Omental fat pad (tissue), 4 donors: Measurements from ENCODE around the gene EFNA5. TPM values are rescaled to one million over a fixed set of nuclear protein-coding genes. Genes with fewer than 3 reads are reported as not detected.
"Not testable (repeated sequence)": the region's sequence is repeated elsewhere in the genome, so short reads cannot be mapped to it uniquely, and the experiment has no call there.

Source experiments
- ATAC-seq: fragments of 150-250 bp; one replicate; pipeline ENCODE4 v1.9.1; 2016; ENCODE audit warnings: mild to moderate bottlenecking, moderate library complexity; ENCODE audit not compliant: low FRiP score
- DNase-seq: peaks from one replicate; pipeline ENCODE4 v3.0.0-alpha.2; 2019; ENCODE audit warnings: low spot score
- CTCF ChIP-seq, 3 donors: fragments of 450-650 bp; IDR thresholded peaks; one replicate each; pipeline ENCODE4 v1.5.1; 2016 to 2017; ENCODE audit warnings: antibody characterized with exemption in 3 of 3, mild to moderate bottlenecking in 3 of 3, moderate library complexity in 2 of 3
- total RNA-seq, 4 donors: library from RNA; depleted of rRNA; stranded (reverse); fragments of >200 nt; gene quantifications; one replicate each; pipeline ENCODE4 v1.1.0, GENCODE V29; 2016

EFNA5 gene
- total RNA-seq, 4 donors from 2014 or later = 9.0 to 26.3 (median 14.0) TPM

- no peak for TF ChIP-seq CTCF (IDR thresholded peaks at IDR 0.05)
- DNase-seq (no peak), ATAC-seq (no peak)
Measured at GRCh38 chr5:107459605-107460004, 211.1 kb downstream of the EFNA5 start.

DNA sequence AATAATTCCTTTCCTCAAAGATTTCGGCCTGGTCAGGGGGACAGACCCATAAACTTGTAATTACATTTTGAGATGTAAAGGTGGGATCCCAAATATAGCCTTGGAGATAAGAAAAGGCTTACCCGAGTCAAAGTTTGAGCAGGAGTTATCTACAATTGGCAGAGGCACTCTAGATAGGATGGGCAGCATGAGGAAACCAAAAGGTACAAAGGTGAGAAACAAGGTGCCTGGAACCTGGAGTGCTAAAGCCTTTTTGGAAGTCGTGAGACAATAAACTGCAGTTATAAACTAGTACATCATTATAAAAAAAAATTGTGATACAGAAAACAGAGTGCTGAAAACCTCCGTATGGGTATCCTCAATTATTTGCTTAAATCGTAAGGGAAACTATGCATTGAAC, 212.4 kb downstream of the EFNA5 start:
- DNase-seq (no peak), ATAC-seq (no peak)
- no peak for TF ChIP-seq CTCF (IDR thresholded peaks at IDR 0.05)

DNA sequence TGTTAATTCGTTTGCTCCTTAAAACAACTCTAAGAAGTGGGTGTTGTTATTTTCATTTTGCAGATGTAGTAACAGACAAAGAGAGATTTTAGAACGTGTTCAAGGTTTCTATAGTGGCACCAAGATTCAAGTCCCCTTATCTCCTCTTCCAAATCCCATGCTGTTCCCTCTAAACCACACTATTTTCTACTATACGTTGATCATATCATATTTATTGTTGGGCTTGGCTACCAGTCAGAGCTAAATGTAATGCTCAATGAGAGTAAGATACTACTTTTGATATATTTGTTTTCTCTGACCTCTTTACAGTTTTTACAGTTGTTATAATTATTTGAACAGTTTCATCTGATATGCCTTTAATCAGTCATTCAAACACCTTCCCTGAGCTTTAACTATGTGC, 212.9 kb downstream of the EFNA5 start:
- TF ChIP-seq CTCF (IDR thresholded peaks at IDR 0.05) = no peak
- DNase-seq (no peak), ATAC-seq (no peak)

DNA sequence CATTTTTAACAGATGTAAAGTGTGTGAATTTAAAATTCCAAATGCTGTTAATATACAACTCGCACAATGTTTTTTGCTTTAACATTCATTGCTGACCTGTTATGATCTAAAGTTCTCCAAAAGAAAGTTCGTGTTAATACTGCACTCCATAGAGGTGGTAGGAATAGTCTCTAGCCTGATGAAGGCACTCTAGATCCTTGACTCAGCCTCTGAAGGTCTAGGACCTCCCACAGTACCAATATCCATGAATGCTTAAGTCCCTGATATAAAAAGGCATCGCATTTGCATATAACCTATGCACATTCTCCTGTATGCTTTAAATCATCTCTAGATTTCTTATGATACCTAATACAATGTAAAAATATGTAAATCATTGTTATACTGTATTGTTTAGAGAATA, 213.6 kb downstream of the EFNA5 start:
- ATAC-seq (no peak), DNase-seq (no peak)
- TF ChIP-seq CTCF (IDR thresholded peaks at IDR 0.05) = no peak

- ATAC-seq = peak; percentile 7
- no peak for DNase-seq
- TF ChIP-seq CTCF (IDR thresholded peaks at IDR 0.05) = no peak
Measured at GRCh38 chr5:107456281-107456715, 214.4 kb downstream of the EFNA5 start.

GRCh38 chr5:107455111-107455544, 215.6 kb downstream of the EFNA5 start:
- ATAC-seq = no peak
- no peak for DNase-seq
- no peak for TF ChIP-seq CTCF (IDR thresholded peaks at IDR 0.05)

DNA sequence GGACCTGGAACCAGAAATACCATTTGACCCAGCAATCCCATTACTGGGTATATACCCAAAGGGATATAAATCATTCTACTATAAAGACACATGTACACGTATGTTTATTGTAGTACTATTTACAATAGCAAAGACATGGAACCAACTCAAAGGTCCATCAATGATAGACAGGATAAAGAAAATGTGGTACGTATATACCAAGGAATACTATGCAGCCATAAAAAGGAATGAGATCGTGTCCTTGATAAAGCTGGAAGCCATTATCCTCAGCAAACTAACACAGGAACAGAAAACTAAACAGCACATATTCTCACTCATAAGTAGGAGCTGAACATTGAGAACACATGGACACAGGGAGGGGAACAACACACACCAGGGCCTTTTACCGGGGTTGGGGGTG, 218.9 kb downstream of the EFNA5 start:
- DNase-seq, ATAC-seq: not testable (repeated sequence)

- TF ChIP-seq CTCF (IDR thresholded peaks at IDR 0.05) = no peak
- no peak for ATAC-seq
Measured at GRCh38 chr5:107451028-107451427, 219.7 kb downstream of the EFNA5 start.

More at GRCh38 chr5:107451028-107451427, 219.7 kb downstream of the EFNA5 start:
- no peak for DNase-seq
